Erythroblast (primary cell): Measurements from ENCODE around the gene SLC23A2.

ENCODE experiments used
- GATA1 ChIP-seq: IDR thresholded peaks from 2 replicates; pipeline ENCODE4 v1.6.1; 2011; ENCODE audit warnings: low read depth, mild to moderate bottlenecking, control low read depth, low read length, moderate library complexity
- POLR2A ChIP-seq: IDR thresholded peaks from 2 replicates; pipeline ENCODE4 v1.6.1; 2011; ENCODE audit warnings: mild to moderate bottlenecking, low read length

- no peak for TF ChIP-seq POLR2A
- TF ChIP-seq GATA1: no peak
Measured at GRCh38 chr20:4886771-4887527, 114.4 kb downstream of the SLC23A2 start.
